HG03520 (cell line): Measurements from ENCODE around the gene CCL1.

Experiments
- ATAC-seq: cut with Tn5 transposase; IDR thresholded peaks from one replicate; pipeline ENCODE4 v1.9.1; 2021; ENCODE audit warnings: mild to moderate bottlenecking, moderate library complexity; ENCODE audit not compliant: unreplicated experiment

CCL1 gene

GRCh38 chr17:34384271-34384670 is 21.2 kb upstream of the CCL1 start:
- ATAC-seq = no peak

GRCh38 chr17:34383216-34383615 is 20.2 kb upstream of the CCL1 start:
- no peak for ATAC-seq

- ATAC-seq = no peak
These were observed 19.6 kb upstream of the CCL1 start for GRCh38 chr17:34382621-34383124.

GRCh38 chr17:34379868-34380267 is 16.8 kb upstream of the CCL1 start:
- no peak for ATAC-seq

GRCh38 chr17:34378664-34379101 is 15.7 kb upstream of the CCL1 start:
- ATAC-seq = peak; percentile 71

GRCh38 chr17:34377078-34377823 is 14.2 kb upstream of the CCL1 start:
- ATAC-seq = no peak

GRCh38 chr17:34375426-34375997 is 12.5 kb upstream of the CCL1 start:
- no peak for ATAC-seq

GRCh38 chr17:34374457-34374856 is 11.4 kb upstream of the CCL1 start:
- no peak for ATAC-seq

GRCh38 chr17:34371405-34372100 is 8.5 kb upstream of the CCL1 start:
- no peak for ATAC-seq

GRCh38 chr17:34370997-34371395 is 8.0 kb upstream of the CCL1 start:
- no peak for ATAC-seq

GRCh38 chr17:34370376-34370996 is 7.5 kb upstream of the CCL1 start:
- ATAC-seq = no peak

GRCh38 chr17:34369571-34369970 is 6.5 kb upstream of the CCL1 start:
- ATAC-seq = no peak

- no peak for ATAC-seq
These were observed 6.0 kb upstream of the CCL1 start for GRCh38 chr17:34368946-34369500.

GRCh38 chr17:34368196-34368945 is 5.3 kb upstream of the CCL1 start:
- ATAC-seq = no peak

GRCh38 chr17:34367486-34368195 is 4.6 kb upstream of the CCL1 start:
- no peak for ATAC-seq

- ATAC-seq = no peak
These were observed 3.6 kb upstream of the CCL1 start for GRCh38 chr17:34366529-34367107.

GRCh38 chr17:34366010-34366409 is 3.0 kb upstream of the CCL1 start:
- no peak for ATAC-seq

- no peak for ATAC-seq
These were observed 2.3 kb upstream of the CCL1 start for GRCh38 chr17:34365340-34365739.

- ATAC-seq = no peak
These were observed 1.7 kb upstream of the CCL1 start for GRCh38 chr17:34364751-34365150.
